Neural cell (in vitro differentiated cells): ENCODE results near the gene CDH4. TPM values are rescaled to one million over a fixed set of nuclear protein-coding genes. Genes with fewer than 3 reads are reported as not detected.

ENCODE experiments used
- H2AFZ ChIP-seq: fragments of 200-600, 300-800 bp; sonication (generic), shearing (Covaris generic); 2 replicates; pipeline ENCODE4 v1.6.0; 2014; ENCODE audit warnings: low read depth, mild to moderate bottlenecking, antibody characterized with exemption, low read length, moderate library complexity
- H3F3A ChIP-seq: fragments of 200-600 bp; shearing (Covaris generic); 2 replicates; pipeline ENCODE4 v1.6.1; 2016; ENCODE audit warnings: mild to moderate bottlenecking, moderate library complexity, mixed read lengths, antibody characterized with exemption, low read length; ENCODE audit not compliant: insufficient read depth, poor library complexity, severe bottlenecking
- H3K27ac ChIP-seq: fragments of 200-600, 300-800 bp; sonication (generic), shearing (Covaris generic); 2 replicates; pipeline ENCODE4 v1.5.1; 2014; ENCODE audit warnings: mild to moderate bottlenecking, low read length, moderate library complexity
- H3K27me3 ChIP-seq: fragments of 300-800, 200-600 bp; sonication (generic), shearing (Covaris generic); 2 replicates; pipeline ENCODE4 v1.6.0; 2014; ENCODE audit warnings: mild to moderate bottlenecking, low read depth, low read length, moderate library complexity; ENCODE audit not compliant: insufficient read depth
- H3K36me3 ChIP-seq: fragments of 300-800, 200-600 bp; sonication (generic), shearing (Covaris generic); 2 replicates; pipeline ENCODE4 v1.5.1; 2014; ENCODE audit warnings: mild to moderate bottlenecking, antibody characterized with exemption, low read length, moderate library complexity; ENCODE audit not compliant: insufficient read depth
- H3K4me2 ChIP-seq: fragments of 300-800, 200-600 bp; sonication (generic), shearing (Covaris generic); 2 replicates; pipeline ENCODE4 v1.6.0; 2014; ENCODE audit warnings: mild to moderate bottlenecking, low read length
- H3K4me3 ChIP-seq: fragments of 300-800, 200-600 bp; sonication (generic), shearing (Covaris generic); 2 replicates; pipeline ENCODE4 v1.5.1; 2014; ENCODE audit warnings: mild to moderate bottlenecking, low read length, moderate library complexity
- H3K79me2 ChIP-seq: fragments of 200-600 bp; shearing (Covaris generic); replicated peaks from 2 replicates; pipeline ENCODE4 v1.6.0; 2014; ENCODE audit warnings: mild to moderate bottlenecking, low read length, moderate library complexity; ENCODE audit not compliant: insufficient read depth
- H3K9ac ChIP-seq: fragments of 300-800, 200-600 bp; sonication (generic), shearing (Covaris generic); 2 replicates; pipeline ENCODE4 v1.6.1; 2016; ENCODE audit warnings: mild to moderate bottlenecking, low read length, mixed read lengths
- H3K9me2 ChIP-seq: fragments of 200-600 bp; shearing (Covaris generic); 2 replicates; pipeline ENCODE4 v1.6.1; 2016; ENCODE audit warnings: mild to moderate bottlenecking, low read length, mixed read lengths; ENCODE audit not compliant: insufficient read depth
- H3K9me3 ChIP-seq: fragments of 200-600, 300-800 bp; sonication (generic), shearing (Covaris generic); 2 replicates; pipeline ENCODE4 v1.6.1; 2016; ENCODE audit warnings: mild to moderate bottlenecking, mixed run types, low read length, moderate library complexity, mixed read lengths
- H4K20me1 ChIP-seq: fragments of 200-600 bp; shearing (Covaris generic); 2 replicates; pipeline ENCODE4 v1.6.1; 2016; ENCODE audit warnings: mild to moderate bottlenecking, mixed run types; ENCODE audit not compliant: insufficient read depth
- EP300 ChIP-seq: fragments of 450-650 bp; conservative IDR thresholded peaks from 2 replicates; pipeline ENCODE4 v1.6.1; 2014; ENCODE audit warnings: antibody characterized with exemption, mild to moderate bottlenecking, moderate library complexity; ENCODE audit not compliant: poor library complexity, severe bottlenecking
- EZH2 ChIP-seq: fragments of 200-600, 300-800 bp; shearing (Covaris generic), sonication (generic); IDR thresholded peaks from 2 replicates; pipeline ENCODE4 v1.6.1; 2014; ENCODE audit warnings: antibody characterized with exemption, low read length, borderline replicate concordance, mild to moderate bottlenecking; ENCODE audit not compliant: insufficient read depth, poor library complexity, severe bottlenecking
- MXI1 ChIP-seq: fragments of 450-650 bp; conservative IDR thresholded peaks from 2 replicates; pipeline ENCODE4 v1.6.1; 2014; ENCODE audit warnings: antibody characterized with exemption, mild to moderate bottlenecking; ENCODE audit not compliant: poor library complexity, severe bottlenecking
- POLR2AphosphoS5 ChIP-seq: IDR thresholded peaks from 2 replicates; pipeline ENCODE4 v1.6.1; 2012
- RAD21 ChIP-seq: fragments of 450-650 bp; conservative IDR thresholded peaks from 2 replicates; pipeline ENCODE4 v1.6.1; 2014; ENCODE audit warnings: antibody characterized with exemption, mild to moderate bottlenecking, moderate library complexity
- SMC3 ChIP-seq: fragments of 450-650 bp; conservative IDR thresholded peaks from 2 replicates; pipeline ENCODE4 v1.6.1; 2014; ENCODE audit warnings: antibody characterized with exemption, mild to moderate bottlenecking, moderate library complexity; ENCODE audit not compliant: poor library complexity
- TAF1 ChIP-seq: IDR thresholded peaks from 2 replicates; pipeline ENCODE4 v1.6.1; 2012; ENCODE audit warnings: low read depth
- polyA plus RNA-seq: library from polyadenylated mRNA; depleted of rRNA; stranded (reverse); fragments of >200 nt; gene quantifications from 2 replicates; pipeline ENCODE4 v1.2.3, GENCODE V29; 2014
- TF ChIP-seq, protein P1 (sequence below): fragments of 450-650 bp; IDR thresholded peaks from 2 replicates; pipeline ENCODE4 v1.5.1; 2014; ENCODE audit warnings: antibody characterized with exemption, mild to moderate bottlenecking, moderate library complexity; ENCODE audit not compliant: poor library complexity, severe bottlenecking
- TF ChIP-seq, protein P2 (sequence below): IDR thresholded peaks from 2 replicates; pipeline ENCODE4 v1.6.1; 2012; ENCODE audit warnings: borderline replicate concordance

Gene CDH4
- polyA plus RNA-seq, 1 donor from 2014 or later = 24.6 TPM

DNA sequence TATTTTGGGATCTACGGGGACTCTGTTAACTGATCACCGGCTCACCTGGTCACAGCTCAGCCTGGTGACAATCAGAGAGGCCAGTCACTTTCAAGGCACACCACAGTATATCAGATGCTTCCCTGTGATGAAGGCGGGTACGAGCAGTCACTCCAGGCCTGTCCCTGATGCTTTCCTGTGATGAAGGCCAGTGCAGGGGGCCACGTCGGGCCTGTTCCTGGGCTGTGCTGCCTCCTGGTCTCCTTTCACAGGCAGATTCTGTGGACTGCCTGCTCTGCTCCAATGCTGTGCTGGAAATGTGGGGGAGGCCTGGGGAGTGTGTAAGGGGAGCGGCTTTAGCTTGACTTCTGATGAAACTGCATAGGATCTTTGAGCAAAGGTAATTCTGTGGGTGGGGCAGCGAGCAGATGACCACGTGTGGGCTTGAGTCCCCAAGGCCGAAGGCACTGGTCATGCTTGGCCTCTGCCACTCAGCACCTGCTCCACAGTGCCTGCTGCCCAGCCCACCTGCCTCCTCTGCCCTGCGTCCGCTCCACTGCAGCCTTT, 441.1 kb downstream of the CDH4 start:
- Histone ChIP-seq H3K9ac (no peak overlapping the region), H3K9me2 (no peaks in the 10 kb centered on the region), H3K36me3 (no peaks in the 10 kb centered on the region), H3K79me2 (no peaks in the 10 kb centered on the region), H2AFZ (no peak overlapping the region), H3K27me3 (no peaks in the 10 kb centered on the region), H3F3A (no peaks in the 10 kb centered on the region), H3K4me2 (no peak overlapping the region), H3K27ac (no peak overlapping the region), H3K4me3 (no peak overlapping the region), H3K9me3 (no peaks in the 10 kb centered on the region), H4K20me1 (no peaks in the 10 kb centered on the region)
- no peak for TF ChIP-seq POLR2AphosphoS5
- no peak for TF ChIP-seq MXI1
- TF ChIP-seq EZH2 = no peak
- TF ChIP-seq RAD21 = no peak
- TF ChIP-seq SMC3 = no peak
- TF ChIP-seq TAF1 = no peak
- TF ChIP-seq, protein P1, sequence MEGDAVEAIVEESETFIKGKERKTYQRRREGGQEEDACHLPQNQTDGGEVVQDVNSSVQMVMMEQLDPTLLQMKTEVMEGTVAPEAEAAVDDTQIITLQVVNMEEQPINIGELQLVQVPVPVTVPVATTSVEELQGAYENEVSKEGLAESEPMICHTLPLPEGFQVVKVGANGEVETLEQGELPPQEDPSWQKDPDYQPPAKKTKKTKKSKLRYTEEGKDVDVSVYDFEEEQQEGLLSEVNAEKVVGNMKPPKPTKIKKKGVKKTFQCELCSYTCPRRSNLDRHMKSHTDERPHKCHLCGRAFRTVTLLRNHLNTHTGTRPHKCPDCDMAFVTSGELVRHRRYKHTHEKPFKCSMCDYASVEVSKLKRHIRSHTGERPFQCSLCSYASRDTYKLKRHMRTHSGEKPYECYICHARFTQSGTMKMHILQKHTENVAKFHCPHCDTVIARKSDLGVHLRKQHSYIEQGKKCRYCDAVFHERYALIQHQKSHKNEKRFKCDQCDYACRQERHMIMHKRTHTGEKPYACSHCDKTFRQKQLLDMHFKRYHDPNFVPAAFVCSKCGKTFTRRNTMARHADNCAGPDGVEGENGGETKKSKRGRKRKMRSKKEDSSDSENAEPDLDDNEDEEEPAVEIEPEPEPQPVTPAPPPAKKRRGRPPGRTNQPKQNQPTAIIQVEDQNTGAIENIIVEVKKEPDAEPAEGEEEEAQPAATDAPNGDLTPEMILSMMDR = no peak

DNA sequence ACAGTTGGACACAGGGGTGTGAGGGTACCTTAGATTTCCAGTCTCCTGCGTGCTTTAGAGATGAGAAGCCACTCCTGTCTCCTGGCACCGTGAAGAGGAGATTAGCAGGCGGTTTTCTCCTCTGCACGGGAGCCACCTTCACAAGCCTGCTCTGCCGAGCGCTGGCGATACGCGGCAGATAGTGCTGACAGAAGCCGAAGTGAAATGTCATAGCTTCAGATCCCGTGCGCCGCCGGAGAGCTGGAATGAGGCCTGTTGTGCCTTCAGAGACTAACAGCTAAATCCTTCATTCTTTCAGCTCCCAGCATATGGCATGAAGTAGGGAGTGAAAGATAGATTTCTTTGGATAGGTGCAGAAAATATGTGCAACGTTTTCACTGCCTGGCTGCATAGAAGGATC, 442.6 kb downstream of the CDH4 start:
- Histone ChIP-seq H4K20me1 (no peaks in the 10 kb centered on the region), H3K27me3 (no peaks in the 10 kb centered on the region), H2AFZ (no peak overlapping the region), H3K36me3 (no peaks in the 10 kb centered on the region), H3K9me2 (no peaks in the 10 kb centered on the region), H3K27ac (peak overlapping the region; percentile 55), H3K4me2 (no peak overlapping the region), H3K79me2 (no peaks in the 10 kb centered on the region), H3F3A (no peaks in the 10 kb centered on the region), H3K9me3 (no peaks in the 10 kb centered on the region), H3K9ac (peak overlapping the region; percentile 20), H3K4me3 (no peak overlapping the region)
- no peak for TF ChIP-seq MXI1
- peak; percentile 46 for TF ChIP-seq POLR2AphosphoS5
- no peak for TF ChIP-seq TAF1
- TF ChIP-seq SMC3 = no peak
- TF ChIP-seq EP300 = peak; percentile 48

DNA sequence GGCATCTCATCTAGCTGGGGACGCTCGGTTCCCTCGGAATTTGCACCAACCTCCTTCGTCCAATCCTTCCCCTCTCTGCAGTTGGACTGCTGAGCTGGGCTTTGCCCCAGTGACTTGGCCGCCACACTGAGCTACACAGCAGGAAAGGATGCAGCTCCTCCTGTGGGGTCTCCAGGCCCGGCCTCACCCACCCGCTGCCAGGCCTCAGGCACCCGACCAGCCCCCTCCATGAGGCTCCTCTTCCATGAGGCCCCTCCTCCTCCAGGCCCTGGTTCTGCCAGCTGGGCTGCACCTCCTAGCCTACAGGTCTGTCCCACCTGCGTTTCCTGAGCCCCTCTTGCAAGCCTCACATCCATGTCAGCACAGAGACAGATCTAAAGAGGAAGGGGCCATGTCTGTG, 443.7 kb downstream of the CDH4 start:
- Histone ChIP-seq H3K27me3 (no peaks in the 10 kb centered on the region), H3K9me2 (no peaks in the 10 kb centered on the region), H3K4me3 (no peak overlapping the region), H3F3A (no peaks in the 10 kb centered on the region), H3K9me3 (no peaks in the 10 kb centered on the region), H3K79me2 (no peaks in the 10 kb centered on the region), H3K36me3 (no peaks in the 10 kb centered on the region), H2AFZ (no peak overlapping the region), H3K4me2 (no peak overlapping the region), H3K27ac (peak overlapping the region; percentile 55), H4K20me1 (no peaks in the 10 kb centered on the region), H3K9ac (no peak overlapping the region)
- TF ChIP-seq, protein P2, sequence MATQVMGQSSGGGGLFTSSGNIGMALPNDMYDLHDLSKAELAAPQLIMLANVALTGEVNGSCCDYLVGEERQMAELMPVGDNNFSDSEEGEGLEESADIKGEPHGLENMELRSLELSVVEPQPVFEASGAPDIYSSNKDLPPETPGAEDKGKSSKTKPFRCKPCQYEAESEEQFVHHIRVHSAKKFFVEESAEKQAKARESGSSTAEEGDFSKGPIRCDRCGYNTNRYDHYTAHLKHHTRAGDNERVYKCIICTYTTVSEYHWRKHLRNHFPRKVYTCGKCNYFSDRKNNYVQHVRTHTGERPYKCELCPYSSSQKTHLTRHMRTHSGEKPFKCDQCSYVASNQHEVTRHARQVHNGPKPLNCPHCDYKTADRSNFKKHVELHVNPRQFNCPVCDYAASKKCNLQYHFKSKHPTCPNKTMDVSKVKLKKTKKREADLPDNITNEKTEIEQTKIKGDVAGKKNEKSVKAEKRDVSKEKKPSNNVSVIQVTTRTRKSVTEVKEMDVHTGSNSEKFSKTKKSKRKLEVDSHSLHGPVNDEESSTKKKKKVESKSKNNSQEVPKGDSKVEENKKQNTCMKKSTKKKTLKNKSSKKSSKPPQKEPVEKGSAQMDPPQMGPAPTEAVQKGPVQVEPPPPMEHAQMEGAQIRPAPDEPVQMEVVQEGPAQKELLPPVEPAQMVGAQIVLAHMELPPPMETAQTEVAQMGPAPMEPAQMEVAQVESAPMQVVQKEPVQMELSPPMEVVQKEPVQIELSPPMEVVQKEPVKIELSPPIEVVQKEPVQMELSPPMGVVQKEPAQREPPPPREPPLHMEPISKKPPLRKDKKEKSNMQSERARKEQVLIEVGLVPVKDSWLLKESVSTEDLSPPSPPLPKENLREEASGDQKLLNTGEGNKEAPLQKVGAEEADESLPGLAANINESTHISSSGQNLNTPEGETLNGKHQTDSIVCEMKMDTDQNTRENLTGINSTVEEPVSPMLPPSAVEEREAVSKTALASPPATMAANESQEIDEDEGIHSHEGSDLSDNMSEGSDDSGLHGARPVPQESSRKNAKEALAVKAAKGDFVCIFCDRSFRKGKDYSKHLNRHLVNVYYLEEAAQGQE = no peak
- no peak for TF ChIP-seq TAF1
- no peak for TF ChIP-seq EP300
- no peak for TF ChIP-seq EZH2
- TF ChIP-seq, protein P1 = no peak
- no peak for TF ChIP-seq RAD21
- TF ChIP-seq POLR2AphosphoS5 = no peak
- no peak for TF ChIP-seq MXI1
- no peak for TF ChIP-seq SMC3
